H9 (cell line): ENCODE results near the gene IL1RAP. TPM values are rescaled to one million over a fixed set of nuclear protein-coding genes. Genes with fewer than 3 reads are reported as not detected.

ENCODE experiments used
- DNase-seq: peaks from one replicate; pipeline ENCODE4 v3.0.0-alpha.2; 2017
- H2AFZ ChIP-seq: one replicate; pipeline ENCODE4 v1.6.1; 2013; ENCODE audit warnings: mild to moderate bottlenecking, low read length, control low read depth, moderate library complexity
- H2AK5ac ChIP-seq: 2 replicates; pipeline ENCODE4 v1.6.1; 2013; ENCODE audit warnings: low read length, control low read depth, mixed read lengths; ENCODE audit not compliant: insufficient read length
- H2BK120ac ChIP-seq: one replicate; pipeline ENCODE4 v1.6.1; 2013; ENCODE audit warnings: low read depth, mild to moderate bottlenecking, low read length, control low read depth, inconsistent platforms; ENCODE audit not compliant: poor library complexity, severe bottlenecking
- H2BK12ac ChIP-seq: 2 replicates; pipeline ENCODE4 v1.6.1; 2013; ENCODE audit warnings: low read length, control low read depth, mixed read lengths, low read depth; ENCODE audit not compliant: insufficient read length
- H2BK15ac ChIP-seq: 2 replicates; pipeline ENCODE4 v1.6.1; 2013; ENCODE audit warnings: low read depth, low read length, control low read depth
- H2BK20ac ChIP-seq: one replicate; pipeline ENCODE4 v1.6.1; 2013; ENCODE audit warnings: low read depth, mild to moderate bottlenecking, low read length, control low read depth, inconsistent platforms; ENCODE audit not compliant: poor library complexity, severe bottlenecking
- H2BK5ac ChIP-seq: 2 replicates; pipeline ENCODE4 v1.6.1; 2013; ENCODE audit warnings: low read length, control low read depth, mixed read lengths; ENCODE audit not compliant: insufficient read length
- H3K14ac ChIP-seq: 2 replicates; pipeline ENCODE4 v1.6.1; 2013; ENCODE audit warnings: low read length, control low read depth; ENCODE audit not compliant: insufficient read depth
- H3K18ac ChIP-seq: 2 replicates; pipeline ENCODE4 v1.6.1; 2013; ENCODE audit warnings: low read depth, mild to moderate bottlenecking, mixed read lengths, low read length, control low read depth; ENCODE audit not compliant: insufficient read length
- H3K23ac ChIP-seq: 2 replicates; pipeline ENCODE4 v1.6.1; 2013; ENCODE audit warnings: low read length, control low read depth, mixed read lengths, low read depth; ENCODE audit not compliant: insufficient read length
- H3K23me2 ChIP-seq: 2 replicates; pipeline ENCODE4 v1.6.1; 2013; ENCODE audit warnings: low read depth, mild to moderate bottlenecking, mixed read lengths, low read length, control low read depth; ENCODE audit not compliant: insufficient read length, poor library complexity, severe bottlenecking
- H3K27ac ChIP-seq: 2 replicates; pipeline ENCODE4 v1.5.1; 2013; ENCODE audit warnings: low read length, control low read depth, mixed read lengths, low read depth; ENCODE audit not compliant: insufficient read length
- H3K27me3 ChIP-seq: 2 replicates; pipeline ENCODE4 v1.6.1; 2013; ENCODE audit warnings: low read length, control low read depth, inconsistent platforms; ENCODE audit not compliant: insufficient read depth
- H3K4ac ChIP-seq: 2 replicates; pipeline ENCODE4 v1.6.1; 2013; ENCODE audit warnings: low read depth, mild to moderate bottlenecking, control low read depth, inconsistent platforms, low read length, moderate library complexity
- H3K4me1 ChIP-seq: 2 replicates; pipeline ENCODE4 v1.6.1; 2013; ENCODE audit warnings: low read length, control low read depth, inconsistent platforms; ENCODE audit not compliant: insufficient read depth
- H3K4me2 ChIP-seq: 2 replicates; pipeline ENCODE4 v1.6.1; 2013; ENCODE audit warnings: low read length, control low read depth, mixed read lengths; ENCODE audit not compliant: insufficient read length, insufficient read depth
- H3K56ac ChIP-seq: 2 replicates; pipeline ENCODE4 v1.6.1; 2013; ENCODE audit warnings: low read depth, mild to moderate bottlenecking, mixed read lengths, low read length, control low read depth; ENCODE audit not compliant: insufficient read length
- H3K79me1 ChIP-seq: 2 replicates; pipeline ENCODE4 v1.6.1; 2013; ENCODE audit warnings: low read depth, mild to moderate bottlenecking, moderate library complexity, low read length, control low read depth, inconsistent platforms; ENCODE audit not compliant: insufficient read depth, poor library complexity, severe bottlenecking
- H3K79me2 ChIP-seq: 2 replicates; pipeline ENCODE4 v1.6.1; 2013; ENCODE audit warnings: low read length, control low read depth, inconsistent platforms; ENCODE audit not compliant: insufficient read depth
- H3K9ac ChIP-seq: 2 replicates; pipeline ENCODE4 v1.6.1; 2013; ENCODE audit warnings: low read length, control low read depth, mixed read lengths; ENCODE audit not compliant: insufficient read length; ENCODE audit errors: extremely low read depth
- H3K9me3 ChIP-seq: one replicate; pipeline ENCODE4 v1.6.1; 2013; ENCODE audit warnings: low read depth, low read length, inconsistent platforms; ENCODE audit not compliant: control insufficient read depth
- H3T11ph ChIP-seq: one replicate; pipeline ENCODE4 v1.6.1; 2013; ENCODE audit warnings: mild to moderate bottlenecking, low read length, control low read depth, inconsistent platforms
- H4K20me1 ChIP-seq: one replicate; pipeline ENCODE4 v1.6.1; 2013; ENCODE audit not compliant: control insufficient read depth, insufficient read length, insufficient read depth
- H4K5ac ChIP-seq: 2 replicates; pipeline ENCODE4 v1.6.1; 2013; ENCODE audit warnings: low read depth, mild to moderate bottlenecking, mixed read lengths, low read length, control low read depth; ENCODE audit not compliant: insufficient read length
- H4K8ac ChIP-seq: replicated peaks from 2 replicates; pipeline ENCODE4 v1.6.1; 2013; ENCODE audit warnings: low read length, control low read depth, mixed read lengths, low read depth; ENCODE audit not compliant: insufficient read length
- H4K91ac ChIP-seq: 2 replicates; pipeline ENCODE4 v1.6.1; 2013; ENCODE audit warnings: low read depth, mild to moderate bottlenecking, moderate library complexity, mixed read lengths, low read length, control low read depth; ENCODE audit not compliant: insufficient read length
- H3K27ac Mint-ChIP-seq, 3 experiments: 2 replicates in 2 of 3; 3 replicates in 1 of 3; pipeline ENCODE4 v1.8.0; 2020 to 2021; ENCODE audit warnings: mixed read lengths in 3 of 3, mild to moderate bottlenecking in 1 of 3, moderate library complexity in 1 of 3
- H3K27me3 Mint-ChIP-seq: 2 replicates; pipeline ENCODE4 v1.8.0; 2021; ENCODE audit warnings: low read depth, mild to moderate bottlenecking, moderate library complexity, mixed read lengths
- H3K36me3 Mint-ChIP-seq, 3 experiments: 2 replicates in 2 of 3; 3 replicates in 1 of 3; pipeline ENCODE4 v1.8.0; 2020 to 2021; ENCODE audit warnings: low read depth in 3 of 3, mixed read lengths in 3 of 3; ENCODE audit not compliant: insufficient read depth in 1 of 3
- H3K4me1 Mint-ChIP-seq, 2 experiments: 2 replicates each; pipeline ENCODE4 v1.8.0; 2020; ENCODE audit warnings: mixed read lengths in 2 of 2
- H3K4me3 Mint-ChIP-seq, 2 experiments: 2 replicates in 1 of 2; 3 replicates in 1 of 2; pipeline ENCODE4 v1.8.0; 2020 to 2021; ENCODE audit warnings: mild to moderate bottlenecking in 2 of 2, mixed read lengths in 2 of 2, moderate library complexity in 1 of 2
- H3K9me3 Mint-ChIP-seq, 2 experiments: 2 replicates in 1 of 2; 3 replicates in 1 of 2; pipeline ENCODE4 v1.8.0; 2020; ENCODE audit warnings: mild to moderate bottlenecking in 2 of 2, mixed read lengths in 2 of 2, moderate library complexity in 1 of 2
- WGBS: extraction: QIAGEN DNeasy Blood & Tissue Kit; methylation state at CpG from one replicate; pipeline ENCODE4 v1.1.7; 2013; ENCODE audit warnings: missing lambda C conversion rate, low lambda C conversion rate, mixed read lengths; ENCODE audit not compliant: insufficient read length; ENCODE audit errors: extremely low coverage; 5-methylcytosine and 5-hydroxymethylcytosine counted together
- total RNA-seq: library from RNA; stranded (reverse); gene quantifications from 2 replicates; pipeline ENCODE4 v1.2.1, GENCODE V29; 2021
- TF ChIP-seq, protein P1 (sequence below): fragments of 200-600 bp; sonication (generic); conservative IDR thresholded peaks from 3 replicates; pipeline ENCODE4 v1.8.0; 2021; ENCODE audit warnings: antibody characterized with exemption, mild to moderate bottlenecking

IL1RAP gene
- total RNA-seq, 1 experiment from 2014 or later, result 4.6 TPM

DNA sequence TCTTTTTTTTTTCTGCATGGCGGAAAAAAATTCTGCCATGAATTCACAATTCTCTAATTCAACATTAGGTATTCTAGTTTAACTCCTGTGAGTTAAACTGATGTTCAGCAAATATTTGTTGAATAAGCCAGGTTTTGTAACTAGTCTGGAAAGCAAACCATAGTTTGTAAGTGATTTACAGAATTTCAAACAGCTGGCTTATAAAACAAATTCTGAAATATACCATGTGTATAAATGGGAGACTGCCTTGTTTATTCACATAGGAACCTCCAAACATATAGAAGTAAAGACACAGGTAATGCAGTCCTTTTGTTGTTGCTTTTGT, 101.1 kb downstream of the IL1RAP start:
- no peak for DNase-seq
- Mint-ChIP-seq H3K36me3 (no peaks in the 10 kb centered on the region), H3K4me3 (no peak overlapping the region), H3K27me3 (no peaks in the 10 kb centered on the region), H3K4me1 (peaks cover 2 to 3% of the 10 kb centered on the region in 2 experiments; a peak in 2 of 4 replicates), H3K9me3 (no peaks in the 10 kb centered on the region), H3K27ac (no peak overlapping the region)
- no peaks in the 10 kb centered on the region for H3K79me1 ChIP-seq
- no peak overlapping the region for H3K14ac ChIP-seq
- no peak overlapping the region for H3K27ac ChIP-seq
- no peak overlapping the region for H4K91ac ChIP-seq
- no peak overlapping the region for H2BK120ac ChIP-seq
- H2BK5ac ChIP-seq, result no peak overlapping the region
- no peak overlapping the region for H3K18ac ChIP-seq
- H2BK15ac ChIP-seq, result no peak overlapping the region
- no peak overlapping the region for H3T11ph ChIP-seq
- no peak overlapping the region for H2AK5ac ChIP-seq
- H3K4me2 ChIP-seq, result no peak overlapping the region
- no peaks in the 10 kb centered on the region for H3K9me3 ChIP-seq
- H4K20me1 ChIP-seq, result no peaks in the 10 kb centered on the region
- no peaks in the 10 kb centered on the region for H3K27me3 ChIP-seq
- no peak overlapping the region for H3K23ac ChIP-seq
- H4K8ac ChIP-seq, result no peak overlapping the region
- H3K4ac ChIP-seq, result no peak overlapping the region
- no peaks in the 10 kb centered on the region for H3K79me2 ChIP-seq
- H3K9ac ChIP-seq, result no peak overlapping the region
- H3K23me2 ChIP-seq, result no peaks in the 10 kb centered on the region
- WGBS, result no CpG with 5 or more reads among the region's 1 CpG
- no peak overlapping the region for H2BK20ac ChIP-seq
- no peaks in the 10 kb centered on the region for H3K4me1 ChIP-seq
- H4K5ac ChIP-seq, result no peak overlapping the region
- TF ChIP-seq, protein P1, sequence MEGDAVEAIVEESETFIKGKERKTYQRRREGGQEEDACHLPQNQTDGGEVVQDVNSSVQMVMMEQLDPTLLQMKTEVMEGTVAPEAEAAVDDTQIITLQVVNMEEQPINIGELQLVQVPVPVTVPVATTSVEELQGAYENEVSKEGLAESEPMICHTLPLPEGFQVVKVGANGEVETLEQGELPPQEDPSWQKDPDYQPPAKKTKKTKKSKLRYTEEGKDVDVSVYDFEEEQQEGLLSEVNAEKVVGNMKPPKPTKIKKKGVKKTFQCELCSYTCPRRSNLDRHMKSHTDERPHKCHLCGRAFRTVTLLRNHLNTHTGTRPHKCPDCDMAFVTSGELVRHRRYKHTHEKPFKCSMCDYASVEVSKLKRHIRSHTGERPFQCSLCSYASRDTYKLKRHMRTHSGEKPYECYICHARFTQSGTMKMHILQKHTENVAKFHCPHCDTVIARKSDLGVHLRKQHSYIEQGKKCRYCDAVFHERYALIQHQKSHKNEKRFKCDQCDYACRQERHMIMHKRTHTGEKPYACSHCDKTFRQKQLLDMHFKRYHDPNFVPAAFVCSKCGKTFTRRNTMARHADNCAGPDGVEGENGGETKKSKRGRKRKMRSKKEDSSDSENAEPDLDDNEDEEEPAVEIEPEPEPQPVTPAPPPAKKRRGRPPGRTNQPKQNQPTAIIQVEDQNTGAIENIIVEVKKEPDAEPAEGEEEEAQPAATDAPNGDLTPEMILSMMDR, result no peak
- no peak overlapping the region for H2AFZ ChIP-seq
- no peak overlapping the region for H2BK12ac ChIP-seq
- H3K56ac ChIP-seq, result no peak overlapping the region
